ENCODE results near the gene IGSF9.

GRCh38 chr1:159900755-159901360 is 44.6 kb downstream of the IGSF9 start:
- TF ChIP-seq CTCF (conservative IDR thresholded peaks at IDR 0.05) (no peak), EZH2 (IDR thresholded peaks at IDR 0.05; ENCODE audit: low read depth) (no peak)

All from PC-9 (cell line).